Thyroid gland (tissue), 4 donors: ENCODE measurements around the gene OR10V1. TPM values are rescaled to one million over a fixed set of nuclear protein-coding genes. Genes with fewer than 3 reads are reported as not detected.

Experiments
- DNase-seq, 2 donors: peaks; one replicate each; pipeline ENCODE4 v3.0.0-alpha.2; 2019
- H3K27ac ChIP-seq, 3 donors: fragments of 200-600 bp; sonication (generic); 1 replicate in 2 of 3; 2 replicates in 1 of 3; pipeline ENCODE4 v1.5.1; 2016 to 2019; ENCODE audit warnings: mild to moderate bottlenecking in 1 of 3, moderate library complexity in 1 of 3
- H3K27me3 ChIP-seq: fragments of 200-600 bp; sonication (generic); one replicate; pipeline ENCODE4 v1.5.1; 2019
- H3K36me3 ChIP-seq, 2 donors: fragments of 200-600 bp; sonication (generic); one replicate each; pipeline ENCODE4 v1.5.1; 2016 to 2019
- H3K4me1 ChIP-seq, 2 donors: fragments of 200-600 bp; sonication (generic); one replicate each; pipeline ENCODE4 v1.5.1; 2017 to 2019
- H3K4me3 ChIP-seq, 3 donors: fragments of 200-600 bp; sonication (generic); replicated peaks in 1 of 3; 1 replicate in 2 of 3; 2 replicates in 1 of 3; pipeline ENCODE4 v1.5.1; 2016; ENCODE audit warnings: mild to moderate bottlenecking in 1 of 3
- H3K9me3 ChIP-seq: fragments of 200-600 bp; sonication (generic); one replicate; pipeline ENCODE4 v1.5.1; 2017
- POLR2A ChIP-seq, 2 donors: fragments of 450-650 bp; IDR thresholded peaks; one replicate each; pipeline ENCODE4 v1.6.1; 2017; ENCODE audit warnings: antibody characterized with exemption in 2 of 2, mild to moderate bottlenecking in 2 of 2, moderate library complexity in 1 of 2
- WGBS, 2 donors: methylation state at CpG; one replicate each; pipeline ENCODE4 v1.1.5; 2017; 5-methylcytosine and 5-hydroxymethylcytosine counted together
- intact Hi-C: fragments of 100-400 bp; cut with DNase I; formaldehyde crosslinking; loops from one replicate; pipeline ENCODE4 v1.15.1; 2023
- total RNA-seq, 4 donors: library from RNA; depleted of rRNA; stranded (reverse); fragments of >200 nt; gene quantifications; one replicate each; pipeline ENCODE4 v1.2.3, GENCODE V29; 2016
- TF ChIP-seq, protein P1 (sequence below), 6 experiments: fragments of 200-600 bp in 3 of 6; fragments of 450-650 bp in 3 of 6; sonication (generic) in 3 of 6; IDR thresholded peaks; one replicate each; pipeline ENCODE4 v1.5.1; 2016 to 2019; ENCODE audit warnings: antibody characterized with exemption in 6 of 6, mild to moderate bottlenecking in 2 of 6, inconsistent platforms in 1 of 6, moderate library complexity in 1 of 6

OR10V1 gene
- total RNA-seq, 4 donors from 2014 or later, result not detected

- Histone ChIP-seq H3K36me3 (no peaks in the 10 kb centered on the region), H3K27me3 (no peaks in the 10 kb centered on the region), H3K9me3 (no peaks in the 10 kb centered on the region), H3K27ac (no peak overlapping the region), H3K4me3 (no peak overlapping the region), H3K4me1 (no peaks in the 10 kb centered on the region)
- no peak for TF ChIP-seq POLR2A (IDR thresholded peaks at IDR 0.05)
- TF ChIP-seq, protein P1, sequence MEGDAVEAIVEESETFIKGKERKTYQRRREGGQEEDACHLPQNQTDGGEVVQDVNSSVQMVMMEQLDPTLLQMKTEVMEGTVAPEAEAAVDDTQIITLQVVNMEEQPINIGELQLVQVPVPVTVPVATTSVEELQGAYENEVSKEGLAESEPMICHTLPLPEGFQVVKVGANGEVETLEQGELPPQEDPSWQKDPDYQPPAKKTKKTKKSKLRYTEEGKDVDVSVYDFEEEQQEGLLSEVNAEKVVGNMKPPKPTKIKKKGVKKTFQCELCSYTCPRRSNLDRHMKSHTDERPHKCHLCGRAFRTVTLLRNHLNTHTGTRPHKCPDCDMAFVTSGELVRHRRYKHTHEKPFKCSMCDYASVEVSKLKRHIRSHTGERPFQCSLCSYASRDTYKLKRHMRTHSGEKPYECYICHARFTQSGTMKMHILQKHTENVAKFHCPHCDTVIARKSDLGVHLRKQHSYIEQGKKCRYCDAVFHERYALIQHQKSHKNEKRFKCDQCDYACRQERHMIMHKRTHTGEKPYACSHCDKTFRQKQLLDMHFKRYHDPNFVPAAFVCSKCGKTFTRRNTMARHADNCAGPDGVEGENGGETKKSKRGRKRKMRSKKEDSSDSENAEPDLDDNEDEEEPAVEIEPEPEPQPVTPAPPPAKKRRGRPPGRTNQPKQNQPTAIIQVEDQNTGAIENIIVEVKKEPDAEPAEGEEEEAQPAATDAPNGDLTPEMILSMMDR (IDR thresholded peaks at IDR 0.05), result no peak
- DNase-seq, result no peak
- intact Hi-C loops, result no loop called here
- WGBS, 2 donors, result 84 to 87% methylated on average over 5 of the region's 5 CpGs
Measured at GRCh38 chr11:59729834-59730233, 16.2 kb upstream of the OR10V1 start.

DNA sequence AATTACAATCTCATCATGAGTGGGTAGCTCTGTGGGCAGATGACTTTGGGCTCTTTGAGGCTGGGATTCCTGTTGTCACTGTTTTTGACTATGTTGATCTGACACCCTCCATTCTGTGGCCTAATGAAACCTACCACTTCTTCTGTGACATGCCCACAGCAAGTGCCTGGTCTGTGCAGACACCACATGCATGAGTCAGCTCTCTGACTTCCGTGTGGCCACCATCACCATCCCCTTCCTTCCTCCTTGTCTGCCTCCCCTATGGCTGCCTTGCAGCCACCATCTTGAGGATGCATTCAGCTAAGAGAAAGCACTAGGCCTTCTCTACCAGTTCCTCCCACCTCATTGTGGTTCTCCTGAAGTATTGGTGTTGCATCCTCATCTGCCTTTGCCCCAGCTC, 15.3 kb upstream of the OR10V1 start:
- TF ChIP-seq POLR2A (IDR thresholded peaks at IDR 0.05), result no peak
- H3K9me3 ChIP-seq, result no peaks in the 10 kb centered on the region
- no peak for DNase-seq
- no peaks in the 10 kb centered on the region for H3K27me3 ChIP-seq
- WGBS, 2 donors, result 54 to 68% methylated on average over 1 of the region's 1 CpG
- H3K4me3 ChIP-seq, result no peak overlapping the region
- intact Hi-C loops, result no loop called here
- H3K27ac ChIP-seq, result no peak overlapping the region
- H3K36me3 ChIP-seq, result no peaks in the 10 kb centered on the region
- H3K4me1 ChIP-seq, result no peaks in the 10 kb centered on the region

GRCh38 chr11:59728154-59728553, 14.5 kb upstream of the OR10V1 start:
- no peaks in the 10 kb centered on the region for H3K4me1 ChIP-seq
- no peaks in the 10 kb centered on the region for H3K27me3 ChIP-seq
- TF ChIP-seq, protein P1 (IDR thresholded peaks at IDR 0.05), result no peak
- no peak for TF ChIP-seq POLR2A (IDR thresholded peaks at IDR 0.05)
- H3K9me3 ChIP-seq, result no peaks in the 10 kb centered on the region
- H3K4me3 ChIP-seq, result no peak overlapping the region
- intact Hi-C loops, result no loop called here
- no peaks in the 10 kb centered on the region for H3K36me3 ChIP-seq
- no peak overlapping the region for H3K27ac ChIP-seq
- no peak for DNase-seq
- 67 to 75% methylated on average over 3 of the region's 3 CpGs for WGBS, 2 donors

- Histone ChIP-seq H3K9me3 (no peaks in the 10 kb centered on the region), H3K4me3 (no peak overlapping the region), H3K36me3 (no peaks in the 10 kb centered on the region), H3K27ac (no peak overlapping the region), H3K4me1 (no peaks in the 10 kb centered on the region), H3K27me3 (no peaks in the 10 kb centered on the region)
- TF ChIP-seq, protein P1 (IDR thresholded peaks at IDR 0.05), result no peak
- no peak for TF ChIP-seq POLR2A (IDR thresholded peaks at IDR 0.05)
- intact Hi-C loops, result no loop called here
- no peak for DNase-seq
- 93 to 94% methylated on average over 1 of the region's 1 CpG for WGBS, 2 donors
Measured at GRCh38 chr11:59727426-59727825, 13.8 kb upstream of the OR10V1 start.

DNA sequence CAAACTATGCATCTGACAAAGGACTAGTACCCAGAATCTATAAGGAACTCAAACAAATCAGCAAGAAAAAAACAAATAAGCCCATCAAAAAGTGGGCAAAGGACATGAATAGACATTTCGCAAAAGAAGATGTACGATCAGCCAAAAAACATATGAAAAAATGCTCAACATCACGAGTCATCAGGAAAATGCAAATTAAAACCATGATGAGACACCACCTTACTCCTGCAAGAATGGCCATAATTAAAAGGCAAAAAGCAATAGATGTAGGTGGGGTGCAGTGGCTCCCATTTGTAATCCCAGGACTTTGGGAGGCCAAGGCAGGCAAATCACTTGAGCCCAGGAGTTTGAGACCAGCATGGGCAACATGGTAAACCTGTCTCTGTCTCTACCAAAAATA, 10.4 kb upstream of the OR10V1 start:
- no peak for DNase-seq
- Histone ChIP-seq H3K27ac (no peak overlapping the region), H3K27me3 (no peaks in the 10 kb centered on the region), H3K9me3 (no peaks in the 10 kb centered on the region), H3K36me3 (no peaks in the 10 kb centered on the region), H3K4me3 (no peak overlapping the region), H3K4me1 (no peaks in the 10 kb centered on the region)
- TF ChIP-seq POLR2A (IDR thresholded peaks at IDR 0.05), result no peak
- TF ChIP-seq, protein P1 (IDR thresholded peaks at IDR 0.05), result no peak
- WGBS, 2 donors, result 86 to 92% methylated on average over 3 of the region's 3 CpGs
- intact Hi-C loops, result no loop called here

GRCh38 chr11:59719556-59719955, 5.9 kb upstream of the OR10V1 start:
- no peaks in the 10 kb centered on the region for H3K36me3 ChIP-seq
- no peaks in the 10 kb centered on the region for H3K27me3 ChIP-seq
- WGBS, 2 donors, result 88 to 90% methylated on average over 2 of the region's 2 CpGs
- TF ChIP-seq, protein P1 (IDR thresholded peaks at IDR 0.05), result no peak
- no peak for TF ChIP-seq POLR2A (IDR thresholded peaks at IDR 0.05)
- no peak overlapping the region for H3K4me3 ChIP-seq
- no peak overlapping the region for H3K27ac ChIP-seq
- intact Hi-C loops, result no loop called here
- no peaks in the 10 kb centered on the region for H3K9me3 ChIP-seq
- DNase-seq, result no peak
- H3K4me1 ChIP-seq, result no peaks in the 10 kb centered on the region
